ENCODE data around the gene GSAP. TPM values are rescaled to one million over a fixed set of nuclear protein-coding genes. Genes with fewer than 3 reads are reported as not detected.

GSAP gene
- total RNA-seq, 4 donors from 2014 or later: 43.1 to 65.2 (median 52.4) TPM

DNA sequence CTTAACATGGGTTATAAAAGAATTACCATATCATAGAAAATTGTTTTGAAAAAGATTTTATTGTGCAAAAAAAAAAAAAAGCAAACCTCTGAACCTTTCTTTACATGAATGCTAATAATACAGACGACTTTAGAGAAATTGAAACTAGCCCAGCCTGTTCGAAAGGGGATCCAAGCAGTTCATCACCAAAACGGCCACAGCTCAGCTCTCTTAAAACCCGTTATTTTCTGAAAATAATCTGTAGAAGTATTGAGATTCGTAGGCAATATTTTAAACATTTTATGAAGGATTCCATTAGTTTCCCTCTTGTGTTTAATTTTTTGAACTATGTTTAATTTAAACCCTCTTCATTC lies 9.9 kb upstream of the GSAP start:
- 63 to 73% methylated on average over 5 of the region's 5 CpGs for WGBS, 2 donors

DNA sequence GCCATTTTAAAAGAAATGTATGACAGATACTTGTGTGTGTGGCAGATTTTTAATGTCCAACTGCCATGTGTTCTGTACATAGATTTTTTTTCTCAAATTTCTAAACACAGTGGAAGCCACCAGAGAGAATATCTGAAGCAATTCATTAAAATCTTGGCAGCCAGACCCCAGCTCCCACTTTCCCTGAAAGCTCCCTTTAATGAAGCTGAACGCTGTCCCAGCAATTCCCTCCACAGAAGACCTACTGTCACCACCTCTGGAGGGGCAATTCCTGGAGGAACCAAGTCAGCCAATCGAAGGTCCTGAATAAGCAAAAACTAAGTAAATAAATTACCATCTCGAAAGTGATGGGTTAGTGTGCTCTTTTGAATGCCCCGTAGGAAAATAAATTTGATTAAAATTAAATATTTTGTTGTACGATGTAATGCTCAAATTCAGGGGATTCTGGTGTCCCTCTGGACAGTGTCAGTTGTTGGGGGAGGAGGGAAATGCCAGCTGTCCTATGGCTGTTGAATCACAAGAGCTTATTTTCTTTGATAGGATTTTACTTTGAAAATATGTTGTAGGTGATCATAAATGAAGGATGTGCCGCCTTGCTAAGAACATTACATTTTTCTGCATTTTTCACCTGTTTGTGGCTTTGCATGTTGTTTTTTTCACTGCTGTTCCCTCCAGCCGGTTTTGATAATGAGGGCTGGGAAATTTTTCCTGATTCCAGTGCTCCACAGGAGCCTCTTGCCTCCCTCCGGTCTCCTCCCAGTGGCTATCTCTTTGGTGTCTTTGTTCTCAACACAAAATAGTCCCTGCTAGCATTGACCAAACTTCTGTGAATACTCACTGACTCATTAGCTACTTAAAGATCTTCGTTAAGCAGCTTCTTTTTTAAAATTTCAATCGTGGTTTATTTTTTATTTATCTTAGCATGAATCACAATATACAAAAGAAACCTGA lies 9.2 kb upstream of the GSAP start:
- no peak for DNase-seq
- Histone ChIP-seq H3K27me3 (no peaks in the 10 kb centered on the region), H3K27ac (peak overlapping the region in 2 of 3 donors; percentile 83 to 92), H3K4me1 (peaks cover 44 to 47% of the 10 kb centered on the region in 2 donors), H3K9me3 (no peaks in the 10 kb centered on the region), H3K36me3 (no peaks in the 10 kb centered on the region), H3K4me3 (replicated peaks in 1 of 3) (no peak overlapping the region)
- TF ChIP-seq POLR2A (IDR thresholded peaks at IDR 0.05): no peak
- TF ChIP-seq, protein P1, sequence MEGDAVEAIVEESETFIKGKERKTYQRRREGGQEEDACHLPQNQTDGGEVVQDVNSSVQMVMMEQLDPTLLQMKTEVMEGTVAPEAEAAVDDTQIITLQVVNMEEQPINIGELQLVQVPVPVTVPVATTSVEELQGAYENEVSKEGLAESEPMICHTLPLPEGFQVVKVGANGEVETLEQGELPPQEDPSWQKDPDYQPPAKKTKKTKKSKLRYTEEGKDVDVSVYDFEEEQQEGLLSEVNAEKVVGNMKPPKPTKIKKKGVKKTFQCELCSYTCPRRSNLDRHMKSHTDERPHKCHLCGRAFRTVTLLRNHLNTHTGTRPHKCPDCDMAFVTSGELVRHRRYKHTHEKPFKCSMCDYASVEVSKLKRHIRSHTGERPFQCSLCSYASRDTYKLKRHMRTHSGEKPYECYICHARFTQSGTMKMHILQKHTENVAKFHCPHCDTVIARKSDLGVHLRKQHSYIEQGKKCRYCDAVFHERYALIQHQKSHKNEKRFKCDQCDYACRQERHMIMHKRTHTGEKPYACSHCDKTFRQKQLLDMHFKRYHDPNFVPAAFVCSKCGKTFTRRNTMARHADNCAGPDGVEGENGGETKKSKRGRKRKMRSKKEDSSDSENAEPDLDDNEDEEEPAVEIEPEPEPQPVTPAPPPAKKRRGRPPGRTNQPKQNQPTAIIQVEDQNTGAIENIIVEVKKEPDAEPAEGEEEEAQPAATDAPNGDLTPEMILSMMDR (IDR thresholded peaks at IDR 0.05): no peak
- intact Hi-C loops (cut with DNase I): no loop called here
- 68 to 77% methylated on average over 10 of the region's 10 CpGs for WGBS, 2 donors

More for the DNA sequence above, 9.9 kb upstream of the GSAP start:
- H3K36me3 ChIP-seq: no peaks in the 10 kb centered on the region
- no peaks in the 10 kb centered on the region for H3K27me3 ChIP-seq
- TF ChIP-seq POLR2A (IDR thresholded peaks at IDR 0.05): no peak
- intact Hi-C loops (cut with DNase I): no loop called here
- peaks cover 44 to 47% of the 10 kb centered on the region in 2 donors for H3K4me1 ChIP-seq
- no peak overlapping the region for H3K4me3 ChIP-seq (replicated peaks in 1 of 3)
- DNase-seq: no peak
- peak overlapping the region; percentile 56 to 92 (median 83) for H3K27ac ChIP-seq
- H3K9me3 ChIP-seq: no peaks in the 10 kb centered on the region

DNA sequence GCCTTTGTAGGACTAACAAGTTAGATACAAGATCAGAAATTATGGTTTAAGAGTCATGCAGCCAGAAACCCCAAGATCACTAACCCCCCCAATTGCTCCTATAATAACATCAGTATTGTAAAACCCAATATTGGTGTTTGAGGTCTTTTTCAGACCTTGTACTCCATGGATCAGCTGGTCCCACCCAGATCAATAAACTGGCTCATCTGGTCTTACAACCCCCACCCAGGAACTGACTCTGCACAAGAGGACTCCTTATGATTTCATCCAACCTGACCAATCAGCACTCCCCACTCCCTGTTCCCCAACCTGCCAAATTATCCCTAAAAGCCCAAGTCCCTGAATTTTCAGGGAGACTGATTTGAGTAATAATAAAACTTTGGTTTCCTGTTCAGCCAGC lies 6.4 kb upstream of the GSAP start:
- Histone ChIP-seq H3K4me3 (replicated peaks in 1 of 3) (no peak overlapping the region), H3K27ac (no peak overlapping the region), H3K36me3 (no peaks in the 10 kb centered on the region), H3K27me3 (no peaks in the 10 kb centered on the region), H3K4me1 (peaks cover 25 to 27% of the 10 kb centered on the region in 2 donors), H3K9me3 (no peaks in the 10 kb centered on the region)
- TF ChIP-seq POLR2A (IDR thresholded peaks at IDR 0.05): no peak
- TF ChIP-seq, protein P1 (IDR thresholded peaks at IDR 0.05): no peak
- intact Hi-C loops (cut with DNase I): no loop called here
- DNase-seq: no peak

DNA sequence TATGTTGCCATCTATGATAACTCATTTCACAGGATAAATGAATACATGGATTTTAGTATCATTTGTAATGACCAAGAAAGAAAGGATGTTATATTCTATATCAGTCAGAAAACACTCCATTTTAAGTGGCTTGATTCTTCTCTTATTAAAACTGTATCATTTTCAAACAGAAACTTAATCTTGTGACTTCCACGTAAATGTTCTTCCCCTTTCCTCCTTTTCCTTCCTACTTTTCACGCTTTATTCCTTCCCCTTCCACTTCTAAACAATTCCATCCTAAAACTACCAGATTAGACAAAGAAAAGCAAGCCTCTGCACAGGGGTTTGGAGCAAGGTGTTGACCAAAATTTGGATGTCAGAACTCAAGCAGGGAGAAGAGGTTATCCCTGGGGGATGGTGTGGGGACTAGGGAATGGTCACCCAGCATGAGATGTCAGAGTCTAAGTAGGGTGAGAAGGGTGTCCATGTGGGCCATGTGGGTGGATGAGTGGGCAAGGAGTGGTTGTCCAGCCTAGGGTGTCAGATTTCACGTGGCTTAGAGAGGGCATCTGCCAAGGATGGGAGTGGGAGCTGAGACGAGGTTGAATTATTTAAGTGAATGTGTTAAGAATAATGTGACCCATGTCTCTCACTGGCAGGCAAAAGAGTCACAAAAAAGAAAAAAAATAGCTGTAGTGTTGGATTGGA lies 5.0 kb upstream of the GSAP start:
- intact Hi-C loops (cut with DNase I): no loop called here
- no peaks in the 10 kb centered on the region for H3K27me3 ChIP-seq
- no peak overlapping the region for H3K27ac ChIP-seq
- peaks cover 21 to 23% of the 10 kb centered on the region in 2 donors for H3K4me1 ChIP-seq
- H3K36me3 ChIP-seq: no peaks in the 10 kb centered on the region
- WGBS, 2 donors: 64 to 68% methylated on average over 4 of the region's 4 CpGs
- H3K9me3 ChIP-seq: no peaks in the 10 kb centered on the region
- no peak for TF ChIP-seq POLR2A (IDR thresholded peaks at IDR 0.05)
- TF ChIP-seq, protein P1 (IDR thresholded peaks at IDR 0.05): no peak
- H3K4me3 ChIP-seq (replicated peaks in 1 of 3): no peak overlapping the region
- no peak for DNase-seq

DNA sequence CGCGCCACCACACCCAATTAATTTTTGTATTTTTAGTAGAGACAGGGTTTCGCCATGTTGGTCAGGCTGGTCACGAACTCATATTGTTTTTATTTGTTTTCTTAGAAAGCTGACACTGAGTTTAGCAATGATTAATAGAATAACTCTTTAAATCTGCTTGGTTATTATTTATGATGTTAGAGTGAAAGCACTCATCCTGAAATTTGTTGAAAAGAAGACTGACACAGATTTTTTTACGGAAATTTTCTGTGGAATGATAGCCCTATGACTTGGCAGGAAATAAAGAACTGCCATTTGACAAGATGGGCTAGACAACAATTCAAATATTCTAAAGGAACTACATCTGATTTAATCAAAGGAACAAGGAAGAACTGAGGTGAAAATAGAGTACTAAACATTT lies 4.3 kb upstream of the GSAP start:
- intact Hi-C loops (cut with DNase I): no loop called here
- Histone ChIP-seq H3K27ac (no peak overlapping the region), H3K27me3 (no peaks in the 10 kb centered on the region), H3K9me3 (no peaks in the 10 kb centered on the region), H3K36me3 (no peaks in the 10 kb centered on the region), H3K4me1 (peaks cover 17 to 21% of the 10 kb centered on the region in 2 donors), H3K4me3 (replicated peaks in 1 of 3) (no peak overlapping the region)
- 96% methylated on average over 5 of the region's 5 CpGs for WGBS, 2 donors
- TF ChIP-seq, protein P1 (IDR thresholded peaks at IDR 0.05): no peak
- no peak for TF ChIP-seq POLR2A (IDR thresholded peaks at IDR 0.05)
- no peak for DNase-seq

Measured in thyroid gland (tissue), 4 donors.